SK-N-DZ (cell line): ENCODE data around the gene CERCAM.
"Not testable (repeated sequence)": the region's sequence is repeated elsewhere in the genome, so short reads cannot be mapped to it uniquely, and the experiment has no call there.

Experiments
- DNase-seq: peaks from one replicate; pipeline ENCODE4 v3.0.0-alpha.2; 2015; ENCODE audit warnings: low spot score

CERCAM gene

DNA sequence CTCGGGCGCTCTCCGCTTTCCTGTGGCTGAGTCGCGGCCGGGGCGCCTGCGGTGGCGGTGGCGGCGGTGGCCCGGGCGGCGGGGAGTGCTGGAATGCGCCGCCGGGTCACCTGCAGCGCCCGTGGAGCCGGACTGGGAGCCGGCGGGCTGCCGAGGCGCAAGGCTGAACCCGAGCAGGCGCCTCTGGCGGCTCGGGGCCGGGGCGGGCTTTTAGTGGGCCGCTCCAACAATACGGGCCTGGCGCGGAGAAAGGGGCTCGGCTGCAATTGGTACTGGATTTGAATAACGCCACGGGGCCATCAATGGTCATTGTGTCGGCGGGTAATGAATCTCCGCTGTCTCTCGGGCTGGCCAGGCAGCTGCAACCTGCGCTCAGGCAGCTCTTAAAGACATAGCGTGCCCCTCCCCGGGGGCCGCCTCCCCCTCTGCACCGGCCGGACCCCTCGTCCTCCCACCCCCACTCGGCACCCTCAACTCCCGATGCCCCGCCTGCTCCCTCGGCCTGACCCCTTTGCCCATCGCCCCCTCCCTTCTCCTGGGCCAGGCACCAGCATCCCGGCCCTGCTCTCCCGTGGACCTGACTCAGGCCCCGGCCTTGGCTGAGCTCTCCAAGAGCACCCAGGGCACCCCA, 27.4 kb upstream of the CERCAM start:
- DNase-seq = no peak

DNA sequence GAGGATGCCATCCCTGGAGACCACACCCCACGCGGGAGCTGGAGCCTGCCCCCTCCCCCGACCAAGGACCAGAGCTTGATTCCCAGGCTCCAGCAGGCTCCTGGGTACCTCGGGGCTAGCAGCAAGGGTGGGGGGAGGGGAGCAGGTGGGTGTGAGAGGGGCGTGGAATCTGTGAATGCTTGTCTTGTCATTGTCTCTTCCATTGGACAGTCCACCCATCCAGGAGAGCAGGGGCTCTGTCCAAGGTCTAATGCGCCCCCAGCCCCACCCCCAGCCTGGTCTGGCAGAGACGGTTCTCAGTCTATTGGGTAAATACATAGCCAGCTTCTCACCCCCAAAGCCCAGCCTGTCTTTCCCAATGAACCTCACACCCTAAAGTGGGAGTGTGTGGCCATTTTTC, 26.7 kb upstream of the CERCAM start:
- no peak for DNase-seq

DNA sequence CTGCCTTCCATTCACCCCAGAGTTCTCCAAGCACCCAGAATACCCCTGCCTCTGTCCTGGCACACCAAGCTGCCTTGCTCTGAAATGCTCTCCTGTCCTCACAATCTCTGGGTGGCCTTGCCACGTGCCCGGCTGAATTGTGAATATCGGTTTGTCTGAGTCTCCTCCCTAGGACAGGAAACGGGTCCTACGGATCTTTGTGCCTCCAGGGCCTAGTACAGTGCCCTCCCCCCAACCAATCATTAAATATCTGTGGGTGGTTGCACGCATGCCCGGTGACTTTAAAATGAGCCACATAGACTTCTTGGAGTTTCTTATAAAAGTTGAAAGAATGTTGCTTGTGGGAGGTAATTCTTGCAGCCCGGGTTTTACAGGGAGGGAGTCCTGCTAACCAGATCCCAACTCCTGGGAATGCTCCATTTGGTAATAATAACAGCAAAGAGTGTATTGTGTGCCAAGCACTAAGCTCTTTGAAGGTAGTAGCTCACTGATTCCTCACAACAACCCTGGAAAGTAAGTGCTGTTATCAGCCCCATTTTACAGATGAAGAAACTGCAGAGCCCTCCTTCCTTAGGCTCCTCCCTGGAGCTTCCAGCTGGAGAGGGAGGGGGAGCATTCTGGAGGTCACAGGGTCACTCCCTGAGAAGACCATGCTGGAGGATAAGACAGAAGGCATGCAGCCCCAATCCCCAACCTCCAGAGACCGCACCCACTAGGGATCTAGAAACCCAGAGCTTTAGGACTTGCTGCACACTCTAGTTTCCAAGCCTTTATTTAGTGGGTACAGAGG, 26.1 kb upstream of the CERCAM start:
- DNase-seq = no peak

GRCh38 chr9:128396970-128397613, 23.6 kb upstream of the CERCAM start:
- no peak for DNase-seq

- no peak for DNase-seq
These were observed 22.8 kb upstream of the CERCAM start for GRCh38 chr9:128397831-128398230.

- DNase-seq = no peak
These were observed 20.8 kb upstream of the CERCAM start for GRCh38 chr9:128399861-128400260.

DNA sequence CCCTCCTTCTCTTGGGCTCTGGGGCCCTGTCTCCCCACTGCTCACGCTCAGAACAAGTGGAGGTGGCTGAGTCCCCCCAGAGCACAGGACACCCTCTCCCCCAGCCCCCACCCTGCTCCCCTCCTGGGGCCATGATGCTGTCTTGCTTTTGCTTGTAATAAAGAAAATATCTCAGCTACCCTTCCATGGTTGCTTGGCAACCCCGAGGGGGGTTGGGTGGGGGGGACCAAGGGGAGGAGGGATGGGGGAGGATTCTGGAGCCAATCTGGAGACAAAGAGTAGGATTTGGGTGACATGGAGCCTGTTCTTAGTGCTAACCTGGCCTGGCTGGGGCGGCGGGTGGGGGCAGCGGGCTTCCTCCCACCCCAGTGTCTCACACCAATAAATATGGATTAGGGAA, 16.1 kb upstream of the CERCAM start:
- no peak for DNase-seq

DNA sequence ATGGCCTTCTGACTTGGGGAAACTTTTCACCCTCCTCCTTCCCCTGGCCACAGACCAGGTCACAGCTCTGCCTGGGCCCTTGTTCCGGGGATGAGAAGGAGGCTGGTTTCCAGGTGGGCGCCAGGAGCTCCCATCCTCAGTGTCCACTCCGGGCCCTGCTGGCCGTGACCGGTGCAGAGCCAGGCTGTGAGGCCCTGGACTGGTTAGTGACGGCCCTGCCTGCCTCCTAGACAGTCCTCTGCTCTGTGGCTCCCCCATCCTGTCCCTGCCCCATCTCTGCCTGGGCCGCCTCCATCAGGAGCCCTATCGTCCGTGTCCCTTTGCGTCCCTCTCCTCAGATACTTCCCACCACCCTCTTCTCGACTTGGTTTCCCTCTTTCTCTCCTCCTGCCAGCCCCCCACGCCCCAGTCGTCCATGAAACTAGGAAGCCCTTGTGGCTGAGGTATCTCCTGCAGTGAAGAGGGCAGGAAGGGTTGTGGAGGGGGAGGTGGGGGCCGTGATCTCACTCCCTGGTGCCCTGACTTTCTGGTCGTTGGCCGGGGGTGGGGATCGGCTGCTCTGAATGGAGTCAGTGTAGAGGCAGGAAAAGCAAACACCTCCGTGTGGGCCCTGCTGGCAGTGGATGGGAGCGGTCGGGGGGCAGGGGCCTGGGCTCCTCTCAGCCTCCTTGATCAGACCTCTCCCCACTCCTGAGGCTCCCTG, 15.4 kb upstream of the CERCAM start:
- no peak for DNase-seq

DNA sequence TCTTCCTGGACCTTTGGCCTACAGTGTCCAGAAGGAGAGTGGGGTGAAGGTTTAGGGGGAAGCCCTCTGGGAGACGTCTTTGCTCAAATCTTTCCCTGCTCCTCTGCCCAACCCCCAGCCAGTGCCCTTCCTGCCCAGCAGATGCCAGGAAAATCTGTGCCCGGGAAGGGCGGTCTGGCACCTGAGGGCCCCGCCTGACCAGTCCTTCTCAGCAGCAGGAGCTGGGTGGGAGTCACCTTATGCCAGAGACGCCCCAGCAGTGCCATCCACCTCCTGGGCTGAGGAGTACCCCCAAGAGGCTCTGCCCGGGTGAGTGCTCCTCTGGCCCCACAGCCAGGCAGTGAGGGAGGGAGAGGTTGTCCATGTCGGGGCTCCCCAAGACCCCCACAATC, 14.9 kb upstream of the CERCAM start:
- DNase-seq = no peak

GRCh38 chr9:128406848-128407391, 13.7 kb upstream of the CERCAM start:
- DNase-seq = no peak

GRCh38 chr9:128408963-128409431, 11.7 kb upstream of the CERCAM start:
- DNase-seq = no peak

DNA sequence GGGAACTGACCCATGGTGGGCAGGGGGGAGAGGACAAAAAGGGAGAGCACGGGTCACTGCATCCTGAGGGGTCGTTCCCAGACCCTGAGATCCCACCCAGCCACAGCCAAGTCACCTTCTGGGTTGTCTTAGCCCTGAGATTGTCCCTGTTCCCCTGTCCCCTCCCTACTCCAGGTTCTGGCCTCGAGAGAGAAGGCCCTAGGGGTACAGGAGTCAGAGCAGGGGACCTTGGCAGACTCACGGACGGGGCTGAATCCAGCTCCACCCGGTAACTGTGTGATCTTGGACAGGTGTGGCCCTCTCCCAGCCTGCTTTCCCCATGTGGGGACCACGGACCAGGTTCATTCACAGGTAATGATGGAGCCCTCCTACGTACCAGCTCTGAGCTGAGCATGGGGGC, 11.2 kb upstream of the CERCAM start:
- DNase-seq = no peak

DNA sequence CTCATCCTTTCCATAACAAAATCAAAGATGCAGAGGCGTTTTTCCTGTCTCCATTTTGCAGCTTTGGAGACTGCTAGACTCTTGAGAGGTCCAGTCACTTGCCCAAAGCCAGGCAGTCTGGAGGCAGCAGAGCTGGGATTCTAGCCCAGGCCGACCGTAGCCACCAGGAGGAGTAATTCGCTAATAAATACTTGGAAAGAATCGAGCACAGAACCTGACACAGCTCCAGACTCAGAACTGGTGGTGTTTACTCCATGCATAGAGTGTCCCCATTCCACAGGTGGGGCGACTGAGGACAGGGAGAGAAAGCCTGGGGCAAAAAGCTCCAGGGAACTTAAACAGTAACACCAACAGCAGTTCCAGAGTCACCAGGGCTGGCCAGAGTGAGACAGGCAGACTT, 10.7 kb upstream of the CERCAM start:
- no peak for DNase-seq

DNA sequence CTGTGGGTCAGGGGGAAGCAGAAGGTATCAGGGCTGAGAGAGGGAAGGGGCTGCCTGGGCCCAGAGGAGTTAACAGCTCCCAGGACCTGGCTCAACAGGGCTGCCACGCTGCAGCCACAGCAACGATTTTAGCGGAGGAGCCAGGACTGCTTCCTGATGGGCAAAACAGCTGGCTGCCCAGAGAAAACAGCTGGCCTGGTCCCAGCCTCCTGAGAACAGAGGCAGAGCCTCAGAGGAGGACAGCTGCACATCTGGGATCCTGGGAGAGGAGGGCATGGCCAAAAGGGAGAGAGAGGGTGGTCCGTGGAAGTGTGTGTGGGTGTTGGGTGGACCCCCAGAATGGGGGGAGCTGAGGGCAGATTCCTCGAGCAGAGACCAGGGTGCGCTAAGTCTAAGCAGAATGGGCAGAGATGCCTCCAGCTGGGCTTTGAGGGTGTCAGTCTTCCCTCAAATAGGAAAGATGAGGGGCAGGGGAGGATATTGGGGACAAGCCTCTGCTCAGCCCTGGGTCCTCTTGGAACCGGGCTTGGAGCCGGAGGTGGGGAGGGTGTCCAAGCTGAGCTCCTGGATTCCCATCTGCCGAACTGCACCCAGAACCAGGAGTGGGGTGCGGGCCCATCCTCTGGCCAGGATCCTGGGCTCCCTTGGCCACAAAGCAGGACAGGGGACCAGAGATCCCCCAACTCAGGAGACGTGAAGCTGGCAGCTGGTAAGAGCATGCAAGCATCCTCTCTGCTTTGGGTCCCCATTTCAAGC, 9.1 kb upstream of the CERCAM start:
- DNase-seq = no peak

DNA sequence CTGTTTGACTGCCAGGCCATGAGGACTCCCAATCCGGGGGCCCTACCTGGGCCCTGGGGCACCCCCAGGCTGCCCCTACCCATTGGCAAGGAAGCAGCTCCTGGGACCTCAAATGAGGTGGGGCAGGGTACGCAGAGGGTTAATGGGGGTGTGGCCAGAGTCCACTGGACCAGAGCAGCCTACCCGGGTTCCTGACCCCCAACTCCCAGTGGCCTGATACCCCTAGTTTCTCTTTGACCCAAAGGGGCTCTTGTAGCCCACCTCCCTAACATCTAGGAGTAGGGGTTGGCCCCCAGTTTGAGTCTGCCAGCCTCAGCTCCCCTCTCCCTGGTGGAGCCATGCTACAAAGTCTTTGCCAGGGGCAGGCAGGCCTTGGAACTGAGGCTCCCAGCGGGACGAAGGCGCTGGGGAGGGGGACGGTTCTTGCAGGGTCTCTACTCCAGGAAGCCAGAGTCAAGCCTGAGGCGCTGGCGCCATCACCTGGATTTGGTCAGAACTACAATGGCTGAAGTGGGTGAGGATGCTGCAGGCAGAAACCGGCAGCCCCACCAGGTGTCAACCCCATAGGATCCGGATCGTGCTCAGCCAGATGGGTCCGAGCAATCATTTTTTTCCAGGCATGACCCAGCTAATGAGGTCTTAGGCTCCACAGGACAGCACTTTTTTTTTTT, 8.4 kb upstream of the CERCAM start:
- DNase-seq = peak; percentile 84

GRCh38 chr9:128413728-128414127, 6.9 kb upstream of the CERCAM start:
- not testable (repeated sequence) for DNase-seq

DNA sequence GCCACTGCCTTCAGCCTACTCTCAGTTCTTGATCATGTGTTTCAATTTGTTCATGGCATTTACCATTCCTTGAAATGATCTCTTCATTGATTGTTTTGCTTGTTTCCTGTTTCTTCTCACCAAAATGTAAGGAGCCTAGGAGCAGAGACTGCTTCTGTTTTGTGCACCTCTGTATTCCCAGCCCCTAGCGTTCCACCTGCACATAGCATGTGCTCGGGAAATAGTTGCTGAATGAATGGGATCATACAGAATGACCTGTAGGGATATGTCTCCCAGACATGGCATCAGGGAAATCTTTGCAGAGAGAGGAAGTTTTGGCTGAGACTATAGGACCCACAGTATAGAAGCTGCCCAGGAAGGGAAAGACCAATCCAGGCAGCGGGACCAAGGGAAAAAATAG, 6.2 kb upstream of the CERCAM start:
- DNase-seq = peak; percentile 48

GRCh38 chr9:128415281-128415680, 5.4 kb upstream of the CERCAM start:
- DNase-seq = no peak

DNA sequence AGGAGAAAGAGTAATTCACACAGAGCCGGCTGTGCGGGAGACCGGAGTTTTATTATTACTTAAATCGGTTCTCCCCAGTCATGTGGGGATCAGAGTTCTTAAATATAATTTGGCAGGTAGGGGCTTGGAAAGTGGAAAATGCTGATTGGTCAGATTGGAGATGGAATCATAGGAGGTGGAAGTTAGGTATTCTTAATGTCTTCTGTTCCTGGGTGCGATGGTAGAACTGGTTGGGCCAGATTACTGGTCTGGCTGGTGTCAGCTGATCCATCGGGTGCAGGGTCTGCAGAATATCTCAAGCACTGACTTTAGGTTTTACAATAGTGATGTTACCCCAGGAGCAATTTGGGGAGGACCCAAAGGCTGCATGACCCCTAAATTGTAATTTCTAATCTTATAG, 4.6 kb upstream of the CERCAM start:
- no peak for DNase-seq

GRCh38 chr9:128416432-128417019, 4.1 kb upstream of the CERCAM start:
- DNase-seq = no peak
